Measurements from ENCODE around the gene DNAAF2. TPM values are rescaled to one million over a fixed set of nuclear protein-coding genes. Genes with fewer than 3 reads are reported as not detected.

Gene DNAAF2
- total and polyA plus RNA-seq, 2 of the 13 experiments (the other 11 are each of a cell fraction or from before 2014, with no cell fraction given), result 6.1 to 13.6 TPM

DNA sequence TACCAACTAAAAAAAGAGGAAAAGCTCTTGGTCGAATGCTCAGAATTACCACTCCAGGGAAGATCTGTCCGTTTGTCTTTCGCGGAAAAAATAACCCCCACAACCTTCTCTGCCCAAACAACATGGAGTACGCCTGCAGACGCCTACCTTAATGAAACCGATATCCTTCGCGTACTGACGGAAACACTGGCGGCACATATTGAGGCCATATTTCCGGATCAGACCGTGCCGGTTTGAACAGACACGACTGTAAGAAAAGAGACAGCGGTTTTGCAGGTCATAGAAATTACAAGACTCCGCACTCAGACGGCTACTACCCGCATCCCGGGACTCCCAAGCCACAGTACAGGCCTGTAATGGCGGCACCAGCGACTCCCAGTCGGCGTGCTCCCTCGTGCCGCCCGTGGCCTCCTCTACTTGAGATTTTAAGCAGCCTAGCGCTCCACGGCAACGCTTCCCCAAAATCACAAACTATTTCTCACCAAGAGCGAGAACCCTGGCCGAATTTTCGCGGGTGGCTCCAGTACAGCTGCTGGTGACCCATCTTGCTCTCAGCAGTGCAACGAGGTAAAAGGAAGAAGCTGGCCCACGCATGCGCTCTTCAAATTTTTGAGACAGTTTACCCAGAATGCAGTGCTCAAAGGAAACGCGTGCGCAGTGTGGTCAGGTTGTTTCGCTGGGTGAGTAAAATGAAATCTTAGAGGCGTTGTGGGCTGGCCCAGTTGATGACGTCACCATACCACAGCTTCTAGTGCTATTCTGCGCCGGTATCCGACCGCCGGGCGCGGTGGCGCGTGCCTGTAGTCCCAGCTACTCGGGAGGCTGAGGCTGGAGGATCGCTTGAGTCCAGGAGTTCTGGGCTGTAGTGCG, 49.0 kb downstream of the DNAAF2 start, which contains the start of gene RPS29 (continued):
- TF ChIP-seq ZNF572 (CRISPR knock-in tag; IDR thresholded peaks at IDR 0.05) (no peak), CREB1 (IDR thresholded peaks at IDR 0.05) (peak; percentile 100), CREB1 (CRISPR knock-in tag; IDR thresholded peaks at IDR 0.05) (peak; percentile 96), ZFP1 (CRISPR knock-in tag; IDR thresholded peaks at IDR 0.05) (peak; percentile 92), JUND (CRISPR knock-in tag; IDR thresholded peaks at IDR 0.05) (peak; percentile 99), SNAPC2 (CRISPR knock-in tag; IDR thresholded peaks at IDR 0.05) (0 out of 2 replicates have a peak, but pooled peaks have one; percentile 22), ZNF674 (CRISPR knock-in tag; IDR thresholded peaks at IDR 0.05; ENCODE audit: low read depth) (no peak), ZNF781 (CRISPR knock-in tag; IDR thresholded peaks at IDR 0.05; ENCODE audit: borderline replicate concordance, not compliant biosample characterization) (peak; percentile 90), PITX1 (CRISPR knock-in tag; IDR thresholded peaks at IDR 0.05) (no peak), NCOR1 (IDR thresholded peaks at IDR 0.05; ENCODE audit: borderline replicate concordance, low read length) (0 out of 2 replicates have a peak, but pooled peaks have one; percentile 53), DNMT3B (CRISPR knock-in tag; conservative IDR thresholded peaks at IDR 0.05) (no peak), NFIC (IDR thresholded peaks at IDR 0.05; ENCODE audit: low read length) (0 out of 2 replicates have a peak, but pooled peaks have one; percentile 26), IRF2 (CRISPR knock-in tag; IDR thresholded peaks at IDR 0.05) (peak; percentile 58), NAIF1 (CRISPR knock-in tag; IDR thresholded peaks at IDR 0.05; ENCODE audit: borderline replicate concordance) (no peak; the same call in 1 of the 2 replicates), JDP2 (CRISPR knock-in tag; IDR thresholded peaks at IDR 0.05; ENCODE audit: borderline replicate concordance) (no peak), ZNF841 (CRISPR knock-in tag; IDR thresholded peaks at IDR 0.05; ENCODE audit: borderline replicate concordance) (no peak), KIAA2018 (CRISPR knock-in tag; IDR thresholded peaks at IDR 0.05; ENCODE audit: borderline replicate concordance) (no peak), PHF20 (CRISPR knock-in tag; IDR thresholded peaks at IDR 0.05) (peak; percentile 45)
- TF ChIP-seq, protein P1, sequence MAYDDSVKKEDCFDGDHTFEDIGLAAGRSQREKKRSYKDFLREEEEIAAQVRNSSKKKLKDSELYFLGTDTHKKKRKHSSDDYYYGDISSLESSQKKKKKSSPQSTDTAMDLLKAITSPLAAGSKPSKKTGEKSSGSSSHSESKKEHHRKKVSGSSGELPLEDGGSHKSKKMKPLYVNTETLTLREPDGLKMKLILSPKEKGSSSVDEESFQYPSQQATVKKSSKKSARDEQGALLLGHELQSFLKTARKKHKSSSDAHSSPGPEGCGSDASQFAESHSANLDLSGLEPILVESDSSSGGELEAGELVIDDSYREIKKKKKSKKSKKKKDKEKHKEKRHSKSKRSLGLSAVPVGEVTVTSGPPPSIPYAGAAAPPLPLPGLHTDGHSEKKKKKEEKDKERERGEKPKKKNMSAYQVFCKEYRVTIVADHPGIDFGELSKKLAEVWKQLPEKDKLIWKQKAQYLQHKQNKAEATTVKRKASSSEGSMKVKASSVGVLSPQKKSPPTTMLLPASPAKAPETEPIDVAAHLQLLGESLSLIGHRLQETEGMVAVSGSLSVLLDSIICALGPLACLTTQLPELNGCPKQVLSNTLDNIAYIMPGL (CRISPR knock-in tag; IDR thresholded peaks at IDR 0.05; ENCODE audit: borderline replicate concordance in 1 of 2, low read depth in 1 of 2), result peak; percentile 91 to 99
